ENCODE measurements around the gene TMEM259.
A peak's percentile ranks its signal among the peaks of the same experiment; 100 is the strongest.

Gene TMEM259

GRCh38 chr19:1061987-1062386, 41.1 kb upstream of the TMEM259 start:
- no peak overlapping the region for H3K4me2 ChIP-seq
- no peak for TF ChIP-seq Cebpa-rat (IDR thresholded peaks at IDR 0.05)
- 0 out of 22 replicates have a peak, but pooled peaks cover 0 to 4% (median 0%) of the 10 kb centered on the region in 11 experiments for H3K27me3 ChIP-seq
- H3K9me3 ChIP-seq (replicated peaks in 1 of 11), result 0 out of 22 replicates have a peak, but pooled peaks cover 0 to 5% (median 0%) of the 10 kb centered on the region in 11 experiments
- peaks cover 0 to 12% (median 0%) of the 10 kb centered on the region in 11 experiments; a peak in 3 of 22 replicates for H3K36me3 ChIP-seq
- H4K20me1 ChIP-seq, result peaks cover 0 to 6% (median 0%) of the 10 kb centered on the region in 11 experiments; a peak in 1 of 22 replicates
- no peak overlapping the region for H3K9ac ChIP-seq
- no peak overlapping the region for H3K4me3 ChIP-seq
- peaks cover 42 to 65% (median 54%) of the 10 kb centered on the region in 10 experiments for H3K4me1 ChIP-seq
- H3K27ac ChIP-seq, result no peak overlapping the region

- TF ChIP-seq Cebpa-rat (IDR thresholded peaks at IDR 0.05), result no peak
- peaks cover 0 to 24% (median 0%) of the 10 kb centered on the region in 11 experiments; a peak in 3 of 22 replicates for H3K36me3 ChIP-seq
- no peak overlapping the region for H3K4me3 ChIP-seq
These were observed 39.8 kb upstream of the TMEM259 start for GRCh38 chr19:1060689-1061088.

GRCh38 chr19:1058112-1058511, 37.2 kb upstream of the TMEM259 start:
- H3K27me3 ChIP-seq, result no peaks in the 10 kb centered on the region
- H4K20me1 ChIP-seq, result peaks cover 0 to 13% (median 0%) of the 10 kb centered on the region in 11 experiments; a peak in 4 of 22 replicates
- peak overlapping the region; percentile 0 to 73 (median 62); a peak in 19 of 22 replicates for H3K4me2 ChIP-seq
- H3K4me1 ChIP-seq, result peaks cover 14 to 34% (median 23%) of the 10 kb centered on the region in 10 experiments
- H3K9ac ChIP-seq, result peak overlapping the region in 1 of 11 experiments; percentile 30; a peak in 2 of 22 replicates
- no peak overlapping the region for H3K4me3 ChIP-seq
- H3K9me3 ChIP-seq (replicated peaks in 1 of 11), result 0 out of 22 replicates have a peak, but pooled peaks cover 0 to 2% (median 0%) of the 10 kb centered on the region in 11 experiments
- H3K36me3 ChIP-seq, result peaks cover 0 to 45% (median 0%) of the 10 kb centered on the region in 11 experiments; a peak in 5 of 22 replicates
- peak overlapping the region in 3 of 11 experiments; percentile 0 to 32 (median 13); a peak in 2 of 22 replicates for H3K27ac ChIP-seq
- TF ChIP-seq Cebpa-rat (IDR thresholded peaks at IDR 0.05), result no peak

More at GRCh38 chr19:1060689-1061088, 39.8 kb upstream of the TMEM259 start:
- Histone ChIP-seq H4K20me1 (peaks cover 0 to 11% (median 0%) of the 10 kb centered on the region in 11 experiments; a peak in 3 of 22 replicates), H3K9me3 (replicated peaks in 1 of 11) (0 out of 22 replicates have a peak, but pooled peaks cover 0 to 5% (median 0%) of the 10 kb centered on the region in 11 experiments), H3K4me1 (peaks cover 34 to 57% (median 44%) of the 10 kb centered on the region in 10 experiments), H3K27ac (no peak overlapping the region), H3K27me3 (0 out of 22 replicates have a peak, but pooled peaks cover 0 to 4% (median 0%) of the 10 kb centered on the region in 11 experiments), H3K4me2 (no peak overlapping the region), H3K9ac (no peak overlapping the region)

- Histone ChIP-seq H3K4me1 (peaks cover 14 to 39% (median 23%) of the 10 kb centered on the region in 10 experiments), H3K27me3 (no peaks in the 10 kb centered on the region), H3K9me3 (replicated peaks in 1 of 11) (no peaks in the 10 kb centered on the region), H3K27ac (peak overlapping the region in 2 of 11 experiments; percentile 0 to 13; a peak in 2 of 22 replicates), H3K36me3 (peaks cover 0 to 45% (median 0%) of the 10 kb centered on the region in 11 experiments; a peak in 5 of 22 replicates), H3K4me2 (peak overlapping the region; percentile 0 to 73 (median 62); a peak in 18 of 22 replicates), H3K9ac (peak overlapping the region in 2 of 11 experiments; percentile 21 to 30; a peak in 2 of 22 replicates), H3K4me3 (no peak overlapping the region), H4K20me1 (peaks cover 0 to 15% (median 0%) of the 10 kb centered on the region in 11 experiments; a peak in 4 of 22 replicates)
- no peak for TF ChIP-seq Cebpa-rat (IDR thresholded peaks at IDR 0.05)
These were observed 36.4 kb upstream of the TMEM259 start for GRCh38 chr19:1057176-1057855.

GRCh38 chr19:1055886-1056620, 35.1 kb upstream of the TMEM259 start:
- peaks cover 0 to 52% (median 0%) of the 10 kb centered on the region in 11 experiments; a peak in 5 of 22 replicates for H3K36me3 ChIP-seq
- peaks cover 0 to 15% (median 0%) of the 10 kb centered on the region in 11 experiments; a peak in 4 of 22 replicates for H4K20me1 ChIP-seq
- H3K9ac ChIP-seq, result no peak overlapping the region
- H3K27ac ChIP-seq, result no peak overlapping the region
- H3K4me2 ChIP-seq, result no peak overlapping the region
- no peak overlapping the region for H3K4me3 ChIP-seq
- no peak for TF ChIP-seq Cebpa-rat (IDR thresholded peaks at IDR 0.05)
- peaks cover 14 to 34% (median 23%) of the 10 kb centered on the region in 10 experiments for H3K4me1 ChIP-seq
- no peaks in the 10 kb centered on the region for H3K9me3 ChIP-seq (replicated peaks in 1 of 11)
- no peaks in the 10 kb centered on the region for H3K27me3 ChIP-seq

GRCh38 chr19:1055028-1055425, 34.1 kb upstream of the TMEM259 start:
- Histone ChIP-seq H3K4me2 (no peak overlapping the region), H3K9ac (no peak overlapping the region), H3K4me3 (no peak overlapping the region), H3K36me3 (peaks cover 0 to 56% (median 0%) of the 10 kb centered on the region in 11 experiments; a peak in 5 of 22 replicates), H3K4me1 (peaks cover 14 to 34% (median 23%) of the 10 kb centered on the region in 10 experiments), H4K20me1 (peaks cover 0 to 15% (median 0%) of the 10 kb centered on the region in 11 experiments; a peak in 4 of 22 replicates), H3K27me3 (no peaks in the 10 kb centered on the region), H3K9me3 (replicated peaks in 1 of 11) (no peaks in the 10 kb centered on the region), H3K27ac (no peak overlapping the region)
- TF ChIP-seq Cebpa-rat (IDR thresholded peaks at IDR 0.05), result no peak

- H3K4me3 ChIP-seq, result no peak overlapping the region
- peaks cover 0 to 56% (median 0%) of the 10 kb centered on the region in 11 experiments; a peak in 5 of 22 replicates for H3K36me3 ChIP-seq
- no peak overlapping the region for H3K4me2 ChIP-seq
- H3K4me1 ChIP-seq, result peaks cover 14 to 35% (median 23%) of the 10 kb centered on the region in 10 experiments
- H3K9me3 ChIP-seq (replicated peaks in 1 of 11), result no peaks in the 10 kb centered on the region
- H3K27me3 ChIP-seq, result no peaks in the 10 kb centered on the region
- H3K27ac ChIP-seq, result no peak overlapping the region
- peaks cover 0 to 15% (median 0%) of the 10 kb centered on the region in 11 experiments; a peak in 4 of 22 replicates for H4K20me1 ChIP-seq
- H3K9ac ChIP-seq, result no peak overlapping the region
- TF ChIP-seq Cebpa-rat (IDR thresholded peaks at IDR 0.05), result no peak
These were observed 33.4 kb upstream of the TMEM259 start for GRCh38 chr19:1054102-1055027.
